Esophagus squamous epithelium (tissue), 5 donors: Measurements from ENCODE around the gene PHKA2. TPM values are rescaled to one million over a fixed set of nuclear protein-coding genes. Genes with fewer than 3 reads are reported as not detected.

ENCODE experiments used
- DNase-seq: peaks from one replicate; lab custom pipeline; 2025; lab: John Stamatoyannopoulos, UW
- H3K27ac ChIP-seq, 4 donors: fragments of 200-600 bp; sonication (generic); one replicate each; pipeline ENCODE4 v1.5.1; 2016 to 2019; ENCODE audit warnings: mild to moderate bottlenecking in 1 of 4
- H3K27me3 ChIP-seq, 4 donors: fragments of 200-600 bp; sonication (generic); 1 replicate in 3 of 4; 2 replicates in 1 of 4; pipeline versions ENCODE4 v1.5.1 to v1.6.0; 2017 to 2021; ENCODE audit warnings: antibody characterized with exemption in 1 of 4
- H3K36me3 ChIP-seq, 3 donors: fragments of 200-600 bp; sonication (generic); one replicate each; pipeline ENCODE4 v1.5.1; 2016 to 2019
- H3K4me1 ChIP-seq, 3 donors: fragments of 200-600 bp; sonication (generic); one replicate each; pipeline ENCODE4 v1.5.1; 2017 to 2019
- H3K4me3 ChIP-seq, 4 donors: fragments of 200-600 bp; sonication (generic); 1 replicate in 3 of 4; 2 replicates in 1 of 4; pipeline ENCODE4 v1.5.1; 2016 to 2019; ENCODE audit warnings: mild to moderate bottlenecking in 2 of 4, moderate library complexity in 1 of 4
- H3K9me3 ChIP-seq, 3 donors: fragments of 200-600 bp; sonication (generic); one replicate each; pipeline ENCODE4 v1.5.1; 2016 to 2019
- CTCF ChIP-seq, 6 experiments: fragments of 450-650 bp in 4 of 6; fragments of 200-600 bp in 2 of 6; sonication (generic) in 2 of 6; IDR thresholded peaks; one replicate each; pipeline ENCODE4 v1.5.1; 2016 to 2019; ENCODE audit warnings: antibody characterized with exemption in 6 of 6, mild to moderate bottlenecking in 4 of 6, moderate library complexity in 4 of 6
- POLR2A ChIP-seq, 4 donors: fragments of 450-650 bp; IDR thresholded peaks; one replicate each; pipeline ENCODE4 v1.6.1; 2017; ENCODE audit warnings: antibody characterized with exemption in 4 of 4, mild to moderate bottlenecking in 4 of 4, moderate library complexity in 3 of 4
- WGBS, 2 donors: methylation state at CpG; one replicate each; pipeline ENCODE4 v1.1.5; 2018; 5-methylcytosine and 5-hydroxymethylcytosine counted together
- intact Hi-C: fragments of 100-400 bp; cut with DNase I; formaldehyde crosslinking; loops from one replicate; pipeline ENCODE4 v1.15.0; 2022
- total RNA-seq, 4 donors: library from RNA; depleted of rRNA; stranded (reverse); fragments of >200 nt; gene quantifications; one replicate each; pipeline ENCODE4 v1.1.0, GENCODE V29; 2016
- donor health status: DM: yes; HTN: yes; CAD: no.

PHKA2 gene
- total RNA-seq, 4 donors from 2014 or later, result 10.1 to 21.2 (median 13.5) TPM

GRCh38 chrX:18955676-18956075 lies 28.2 kb downstream of the PHKA2 start:
- WGBS, 2 donors, result 68 to 83% methylated on average over 4 of the region's 4 CpGs
- Histone ChIP-seq H3K9me3 (no peaks in the 10 kb centered on the region), H3K36me3 (peaks cover 0 to 12% (median 0%) of the 10 kb centered on the region in 3 donors), H3K27me3 (no peaks in the 10 kb centered on the region), H3K27ac (no peak overlapping the region), H3K4me3 (no peak overlapping the region), H3K4me1 (no peaks in the 10 kb centered on the region)
- intact Hi-C loops, result no loop called here
- DNase-seq, result no peak
- TF ChIP-seq POLR2A (IDR thresholded peaks at IDR 0.05) (no peak), CTCF (IDR thresholded peaks at IDR 0.05) (no peak)

- no peak overlapping the region for H3K4me3 ChIP-seq
- WGBS, 2 donors, result 84% methylated on average over 8 of the region's 10 CpGs; no CpG with 5 or more reads in 1 of the 2 donors
- H3K9me3 ChIP-seq, result no peaks in the 10 kb centered on the region
- intact Hi-C loops, result no loop called here
- peaks cover 0 to 40% (median 0%) of the 10 kb centered on the region in 3 donors for H3K36me3 ChIP-seq
- H3K27me3 ChIP-seq, result no peaks in the 10 kb centered on the region
- no peak overlapping the region for H3K27ac ChIP-seq
- DNase-seq, result no peak
- TF ChIP-seq CTCF (IDR thresholded peaks at IDR 0.05) (no peak), POLR2A (IDR thresholded peaks at IDR 0.05) (no peak)
- no peaks in the 10 kb centered on the region for H3K4me1 ChIP-seq
These were observed 32.9 kb downstream of the PHKA2 start for GRCh38 chrX:18951032-18951431.

GRCh38 chrX:18949944-18950301 lies 34.0 kb downstream of the PHKA2 start:
- no peak for TF ChIP-seq POLR2A (IDR thresholded peaks at IDR 0.05)
- no peak for TF ChIP-seq CTCF (IDR thresholded peaks at IDR 0.05)
- H3K9me3 ChIP-seq, result no peaks in the 10 kb centered on the region
- H3K36me3 ChIP-seq, result peaks cover 0 to 50% (median 0%) of the 10 kb centered on the region in 3 donors
- no peaks in the 10 kb centered on the region for H3K27me3 ChIP-seq
- no peak for DNase-seq
- WGBS, 2 donors, result 83 to 86% methylated on average over 3 to 8 of the region's 8 CpGs
- no peak overlapping the region for H3K4me3 ChIP-seq
- H3K4me1 ChIP-seq, result no peaks in the 10 kb centered on the region
- H3K27ac ChIP-seq, result no peak overlapping the region
- intact Hi-C loops, result no loop called here

- 69 to 87% methylated on average over 4 of the region's 4 CpGs for WGBS, 2 donors
- Histone ChIP-seq H3K4me1 (no peaks in the 10 kb centered on the region), H3K4me3 (no peak overlapping the region), H3K36me3 (peaks cover 0 to 55% (median 0%) of the 10 kb centered on the region in 3 donors), H3K27ac (no peak overlapping the region), H3K27me3 (no peaks in the 10 kb centered on the region), H3K9me3 (no peaks in the 10 kb centered on the region)
- intact Hi-C loops, result no loop called here
- TF ChIP-seq POLR2A (IDR thresholded peaks at IDR 0.05) (no peak), CTCF (IDR thresholded peaks at IDR 0.05) (no peak)
- DNase-seq, result no peak
These were observed 34.5 kb downstream of the PHKA2 start for GRCh38 chrX:18949291-18949943.

- Histone ChIP-seq H3K9me3 (no peaks in the 10 kb centered on the region), H3K4me3 (no peak overlapping the region), H3K27me3 (no peaks in the 10 kb centered on the region), H3K36me3 (peaks cover 0 to 64% (median 0%) of the 10 kb centered on the region in 3 donors), H3K4me1 (no peaks in the 10 kb centered on the region), H3K27ac (no peak overlapping the region)
- TF ChIP-seq CTCF (IDR thresholded peaks at IDR 0.05) (no peak), POLR2A (IDR thresholded peaks at IDR 0.05) (no peak)
- no peak for DNase-seq
- WGBS, 2 donors, result 14 to 96% methylated on average over 1 to 4 of the region's 4 CpGs
- intact Hi-C loops, result no loop called here
These were observed 37.3 kb downstream of the PHKA2 start for GRCh38 chrX:18946611-18947010.
